ENCODE measurements around the gene GDF11. TPM values are rescaled to one million over a fixed set of nuclear protein-coding genes. Genes with fewer than 3 reads are reported as not detected.

Gene GDF11
- total RNA-seq, 6 experiments from 2014 or later, result 0.25 to 0.95 (median 0.54) TPM

DNA sequence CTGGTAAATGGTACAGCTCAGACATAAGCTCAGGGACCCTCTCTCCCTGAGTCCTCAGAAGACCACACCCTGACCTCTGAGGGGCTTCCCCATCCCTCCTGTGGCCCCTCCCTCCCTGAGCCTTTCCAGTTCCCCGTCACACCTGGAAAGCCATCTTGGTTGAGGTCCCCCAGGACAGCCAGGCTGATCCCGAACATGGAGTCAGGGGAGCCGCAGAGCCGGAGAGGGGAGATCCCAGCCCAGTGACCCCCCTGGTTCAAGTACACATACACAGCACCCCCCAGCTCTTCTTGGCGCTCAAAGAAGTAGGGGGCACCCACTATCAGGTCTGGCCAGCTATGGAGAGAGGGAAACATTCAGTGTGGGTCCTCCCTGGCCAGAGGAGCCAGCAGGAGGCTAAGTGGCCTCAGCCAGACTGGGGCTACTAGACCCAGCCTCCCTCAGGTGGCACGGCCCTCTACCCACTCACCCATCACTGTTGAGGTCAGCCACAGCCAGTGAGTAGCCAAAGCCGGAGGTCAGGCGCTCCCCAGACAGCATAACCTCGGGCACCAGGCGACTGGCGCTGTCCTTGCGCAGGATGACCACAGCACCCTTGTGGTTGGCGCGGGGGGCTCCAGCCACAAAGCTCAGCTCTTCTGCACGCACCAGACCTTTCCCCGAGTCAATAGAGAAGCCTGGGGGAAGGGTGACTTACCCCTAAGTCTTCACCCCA, 44.5 kb upstream of the GDF11 start:
- Histone ChIP-seq H3K4me1 (no peaks in the 10 kb centered on the region), H3K27me3 (no peaks in the 10 kb centered on the region), H3K27ac (no peak overlapping the region), H3K9me3 (no peaks in the 10 kb centered on the region), H3K36me3 (no peaks in the 10 kb centered on the region), H3K4me3 (no peak overlapping the region)
- intact Hi-C loops (cut with DNase I), result no loop called here
- ATAC-seq (no peak), DNase-seq (peak in 2 of 3 donors; percentile 39 to 42)
- WGBS (ENCODE audit: insufficient coverage, low coverage, low lambda C conversion rate, missing lambda C conversion rate), result 88% methylated on average over 8 of the region's 16 CpGs
- no peak for TF ChIP-seq POLR2A (IDR thresholded peaks at IDR 0.05)
- TF ChIP-seq, protein P1, sequence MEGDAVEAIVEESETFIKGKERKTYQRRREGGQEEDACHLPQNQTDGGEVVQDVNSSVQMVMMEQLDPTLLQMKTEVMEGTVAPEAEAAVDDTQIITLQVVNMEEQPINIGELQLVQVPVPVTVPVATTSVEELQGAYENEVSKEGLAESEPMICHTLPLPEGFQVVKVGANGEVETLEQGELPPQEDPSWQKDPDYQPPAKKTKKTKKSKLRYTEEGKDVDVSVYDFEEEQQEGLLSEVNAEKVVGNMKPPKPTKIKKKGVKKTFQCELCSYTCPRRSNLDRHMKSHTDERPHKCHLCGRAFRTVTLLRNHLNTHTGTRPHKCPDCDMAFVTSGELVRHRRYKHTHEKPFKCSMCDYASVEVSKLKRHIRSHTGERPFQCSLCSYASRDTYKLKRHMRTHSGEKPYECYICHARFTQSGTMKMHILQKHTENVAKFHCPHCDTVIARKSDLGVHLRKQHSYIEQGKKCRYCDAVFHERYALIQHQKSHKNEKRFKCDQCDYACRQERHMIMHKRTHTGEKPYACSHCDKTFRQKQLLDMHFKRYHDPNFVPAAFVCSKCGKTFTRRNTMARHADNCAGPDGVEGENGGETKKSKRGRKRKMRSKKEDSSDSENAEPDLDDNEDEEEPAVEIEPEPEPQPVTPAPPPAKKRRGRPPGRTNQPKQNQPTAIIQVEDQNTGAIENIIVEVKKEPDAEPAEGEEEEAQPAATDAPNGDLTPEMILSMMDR (IDR thresholded peaks at IDR 0.05), result no peak

DNA sequence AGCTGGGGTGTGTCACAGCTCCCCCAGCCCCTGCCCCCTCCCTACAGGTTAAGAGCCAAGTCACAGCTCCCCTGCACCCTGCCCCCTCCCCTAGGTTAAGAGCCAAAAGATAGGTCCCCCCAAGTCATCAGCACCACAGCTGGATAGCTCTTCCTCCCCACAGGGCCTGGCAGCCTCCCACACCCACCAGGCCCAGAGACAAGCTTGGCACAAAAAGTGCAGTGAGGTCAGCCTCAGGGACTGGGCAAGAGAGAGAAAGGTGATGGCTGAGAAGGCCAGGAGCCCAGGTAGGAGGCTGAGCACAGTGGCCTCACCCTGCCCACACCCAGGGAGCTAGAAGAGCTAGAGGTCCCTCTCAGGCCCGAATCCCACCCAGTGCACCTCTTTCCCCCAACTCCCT, 44.0 kb upstream of the GDF11 start:
- no peaks in the 10 kb centered on the region for H3K9me3 ChIP-seq
- no peaks in the 10 kb centered on the region for H3K27me3 ChIP-seq
- no peak overlapping the region for H3K4me3 ChIP-seq
- no peak overlapping the region for H3K27ac ChIP-seq
- no peaks in the 10 kb centered on the region for H3K4me1 ChIP-seq
- no peaks in the 10 kb centered on the region for H3K36me3 ChIP-seq
- DNase-seq, result peak in 2 of 3 donors; percentile 22 to 25
- intact Hi-C loops (cut with DNase I), result no loop called here
- TF ChIP-seq, protein P1 (IDR thresholded peaks at IDR 0.05), result no peak
- TF ChIP-seq POLR2A (IDR thresholded peaks at IDR 0.05), result no peak
- WGBS (ENCODE audit: insufficient coverage, low coverage, low lambda C conversion rate, missing lambda C conversion rate), result no CpG with 5 or more reads among the region's 1 CpG
- no peak for ATAC-seq

DNA sequence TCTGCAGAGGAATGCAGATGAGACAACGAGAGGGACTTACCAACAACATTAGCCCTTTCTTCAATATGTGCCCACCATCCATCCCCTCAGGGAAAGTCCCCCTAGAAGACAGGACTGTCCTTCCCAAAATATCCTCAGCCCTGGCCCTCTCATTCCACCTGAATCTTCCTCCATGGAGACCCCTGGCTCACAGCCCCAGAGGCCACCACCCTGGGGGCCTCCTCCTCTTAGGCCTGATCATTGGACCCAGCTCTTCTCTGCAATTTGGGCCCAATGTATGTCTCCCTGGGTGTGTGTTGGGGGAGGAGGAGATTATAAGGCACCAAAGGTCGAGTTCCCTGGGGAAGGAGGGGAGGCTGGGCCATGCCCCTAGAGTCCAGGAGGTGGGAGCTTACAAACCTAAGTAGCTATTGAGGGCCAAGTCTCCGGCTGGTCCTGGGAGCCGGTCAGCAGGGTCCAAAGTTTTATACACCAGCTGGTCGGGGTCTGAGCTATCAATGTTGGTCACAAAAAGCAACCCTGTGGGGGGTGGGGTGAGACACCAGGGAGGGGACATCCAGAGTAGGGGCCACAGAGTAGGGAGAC, 43.4 kb upstream of the GDF11 start:
- WGBS (ENCODE audit: insufficient coverage, low coverage, low lambda C conversion rate, missing lambda C conversion rate), result 50% methylated on average over 1 of the region's 5 CpGs
- Histone ChIP-seq H3K36me3 (no peaks in the 10 kb centered on the region), H3K4me1 (no peaks in the 10 kb centered on the region), H3K4me3 (no peak overlapping the region), H3K27ac (no peak overlapping the region), H3K9me3 (no peaks in the 10 kb centered on the region), H3K27me3 (no peaks in the 10 kb centered on the region)
- no peak for ATAC-seq
- peak in 2 of 3 donors; percentile 22 to 37 for DNase-seq
- TF ChIP-seq, protein P1 (IDR thresholded peaks at IDR 0.05), result no peak
- no peak for TF ChIP-seq POLR2A (IDR thresholded peaks at IDR 0.05)
- intact Hi-C loops (cut with DNase I), result no loop called here

DNA sequence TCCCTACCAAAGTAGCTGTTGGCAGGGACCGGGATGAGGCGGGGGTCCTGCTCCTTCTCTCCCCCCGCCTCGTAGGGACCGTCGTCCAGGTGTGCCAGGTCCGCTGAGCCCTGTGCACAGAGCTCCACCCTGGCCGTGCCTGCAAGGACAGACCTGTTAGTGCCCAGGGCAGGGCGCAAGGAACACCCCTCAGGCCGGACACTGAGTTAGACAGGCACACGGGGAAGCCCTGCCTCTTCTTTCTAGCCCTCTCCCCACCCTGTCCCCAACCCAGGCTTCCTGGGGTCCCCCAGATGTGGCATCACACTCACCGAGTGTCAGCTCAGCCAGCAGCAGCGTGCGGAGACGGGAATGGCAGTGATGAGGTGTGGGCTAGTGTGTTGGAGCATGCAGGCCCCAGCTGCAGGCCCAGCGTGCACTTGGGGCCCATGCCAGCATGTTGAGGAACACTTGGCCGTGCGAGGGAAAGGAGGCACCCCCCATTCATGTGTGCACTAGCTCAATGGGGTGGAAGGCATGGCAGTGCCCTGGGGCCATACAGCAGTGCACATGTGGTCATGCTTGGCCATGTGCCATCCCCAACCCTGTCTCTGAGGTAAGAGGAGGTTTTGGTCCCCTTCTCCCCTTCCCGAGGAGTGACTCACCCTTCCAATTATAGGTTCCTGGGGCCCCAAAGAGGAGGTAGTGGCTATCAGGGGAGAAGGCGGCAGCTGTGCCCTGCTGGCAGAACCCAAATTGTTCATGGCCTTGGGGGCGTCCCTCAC, 42.5 kb upstream of the GDF11 start:
- H3K36me3 ChIP-seq, result no peaks in the 10 kb centered on the region
- TF ChIP-seq, protein P1 (IDR thresholded peaks at IDR 0.05), result no peak
- no peak for TF ChIP-seq POLR2A (IDR thresholded peaks at IDR 0.05)
- intact Hi-C loops (cut with DNase I), result no loop called here
- no peaks in the 10 kb centered on the region for H3K9me3 ChIP-seq
- ATAC-seq (peak in 1 of 4 donors; percentile 9), DNase-seq (peak in 1 of 3 donors; percentile 48)
- 60% methylated on average over 1 of the region's 21 CpGs for WGBS (ENCODE audit: insufficient coverage, low coverage, low lambda C conversion rate, missing lambda C conversion rate)
- no peaks in the 10 kb centered on the region for H3K27me3 ChIP-seq
- H3K4me3 ChIP-seq, result no peak overlapping the region
- no peak overlapping the region for H3K27ac ChIP-seq
- no peaks in the 10 kb centered on the region for H3K4me1 ChIP-seq
